HG03066 (cell line): ENCODE data around the gene SYNDIG1.
"Not testable (repeated sequence)": the region's sequence is repeated elsewhere in the genome, so short reads cannot be mapped to it uniquely, and the experiment has no call there.

Source experiments
- ATAC-seq: cut with Tn5 transposase; IDR thresholded peaks from one replicate; pipeline ENCODE4 v1.9.1; 2021; ENCODE audit warnings: low read depth; ENCODE audit not compliant: unreplicated experiment

The SYNDIG1 gene

DNA sequence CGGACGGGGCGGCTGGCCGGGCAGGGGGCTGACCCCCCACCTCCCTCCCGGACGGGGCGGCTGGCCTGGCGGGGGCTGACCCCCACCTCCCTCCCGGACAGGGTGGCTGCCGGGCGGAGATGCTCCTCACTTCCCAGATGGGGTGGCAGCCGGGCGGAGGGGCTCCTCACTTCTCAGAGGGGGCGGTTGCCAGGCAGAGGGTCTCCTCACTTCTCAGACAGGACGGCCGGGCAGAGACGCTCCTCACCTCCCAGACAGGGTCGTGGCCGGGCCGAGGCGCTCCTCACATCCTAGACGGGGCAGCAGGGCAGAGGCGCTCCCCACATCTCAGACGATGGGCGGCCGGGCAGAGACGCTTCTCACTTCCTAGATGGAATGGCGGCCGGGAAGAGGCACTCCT is 156.7 kb downstream of the SYNDIG1 start:
- not testable (repeated sequence) for ATAC-seq

DNA sequence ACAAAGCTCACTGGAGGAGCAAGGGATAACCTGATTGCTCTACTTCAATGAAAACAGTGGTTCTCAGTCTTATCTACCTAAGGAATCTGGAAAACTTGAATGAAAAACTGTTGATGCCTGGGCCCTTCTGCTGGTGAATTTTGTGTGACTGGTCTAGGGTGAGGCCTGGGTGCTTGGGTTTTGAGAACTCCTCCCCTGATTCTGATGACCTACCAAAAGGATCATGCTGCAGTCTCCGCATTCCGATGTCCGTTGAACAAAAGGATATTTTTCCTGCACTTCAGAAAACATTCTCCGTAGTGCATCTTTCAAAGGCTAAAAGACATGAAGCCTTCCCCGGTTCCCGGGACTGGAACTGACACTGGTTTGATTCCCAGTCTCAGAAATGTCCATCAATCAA is 157.9 kb downstream of the SYNDIG1 start:
- no peak for ATAC-seq

DNA sequence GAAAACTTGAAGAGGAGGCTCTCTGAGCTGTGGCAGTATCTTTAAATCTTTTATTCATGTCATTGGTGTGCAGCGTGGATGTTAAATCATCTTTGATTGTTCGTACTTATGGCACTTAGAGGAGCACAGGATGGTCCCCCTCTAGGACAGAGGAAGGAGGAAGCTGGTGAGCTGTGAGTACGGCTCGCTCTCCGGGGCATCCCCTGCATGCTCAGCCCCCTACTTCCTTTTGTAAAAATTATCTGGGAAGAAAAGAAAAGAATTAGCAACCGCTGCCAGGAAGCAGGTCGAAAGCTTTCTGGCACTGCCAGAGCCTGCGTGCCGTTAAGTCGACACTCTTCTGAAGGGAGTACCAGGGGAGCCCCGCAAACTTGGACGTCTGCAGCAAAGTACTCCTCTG is 158.5 kb downstream of the SYNDIG1 start:
- ATAC-seq: no peak

DNA sequence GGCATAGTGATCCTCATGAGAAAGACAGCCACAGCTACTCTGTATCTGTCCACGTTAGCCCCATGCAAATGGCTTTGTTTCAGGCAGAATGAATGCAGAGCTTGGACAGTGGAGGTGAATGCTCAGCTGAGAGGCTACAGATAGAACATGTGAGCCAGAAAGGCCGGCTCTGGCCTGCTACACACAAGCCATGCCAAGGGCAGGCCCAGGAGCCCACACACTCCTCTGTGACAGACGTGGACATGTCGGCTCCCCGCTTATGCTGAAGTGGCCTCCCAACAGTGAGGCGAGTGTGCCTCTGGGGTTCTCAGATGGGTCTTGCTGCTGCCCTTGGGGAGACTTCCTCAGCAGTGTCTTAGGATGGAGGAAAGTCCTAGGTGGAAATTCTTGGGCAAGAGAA is 159.6 kb downstream of the SYNDIG1 start:
- no peak for ATAC-seq

DNA sequence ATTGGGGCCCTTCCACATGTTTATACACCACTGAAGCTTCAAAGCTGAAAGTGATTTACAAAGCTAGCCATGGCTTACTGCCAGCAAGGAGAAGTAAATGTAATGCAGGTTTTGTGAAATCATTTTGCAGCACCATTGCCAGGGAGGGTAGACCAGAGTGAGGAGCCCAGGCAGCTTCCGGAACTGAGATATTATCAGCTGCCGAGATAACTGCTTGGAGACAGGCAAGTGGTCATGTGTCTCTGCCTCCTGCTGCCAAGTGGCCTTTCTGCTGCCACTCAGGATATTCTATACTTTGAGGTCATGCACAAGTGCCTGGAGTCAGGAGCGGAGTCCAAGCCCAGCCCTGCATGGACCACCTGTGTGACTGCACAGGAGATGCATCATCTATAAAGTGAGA is 160.2 kb downstream of the SYNDIG1 start:
- no peak for ATAC-seq

DNA sequence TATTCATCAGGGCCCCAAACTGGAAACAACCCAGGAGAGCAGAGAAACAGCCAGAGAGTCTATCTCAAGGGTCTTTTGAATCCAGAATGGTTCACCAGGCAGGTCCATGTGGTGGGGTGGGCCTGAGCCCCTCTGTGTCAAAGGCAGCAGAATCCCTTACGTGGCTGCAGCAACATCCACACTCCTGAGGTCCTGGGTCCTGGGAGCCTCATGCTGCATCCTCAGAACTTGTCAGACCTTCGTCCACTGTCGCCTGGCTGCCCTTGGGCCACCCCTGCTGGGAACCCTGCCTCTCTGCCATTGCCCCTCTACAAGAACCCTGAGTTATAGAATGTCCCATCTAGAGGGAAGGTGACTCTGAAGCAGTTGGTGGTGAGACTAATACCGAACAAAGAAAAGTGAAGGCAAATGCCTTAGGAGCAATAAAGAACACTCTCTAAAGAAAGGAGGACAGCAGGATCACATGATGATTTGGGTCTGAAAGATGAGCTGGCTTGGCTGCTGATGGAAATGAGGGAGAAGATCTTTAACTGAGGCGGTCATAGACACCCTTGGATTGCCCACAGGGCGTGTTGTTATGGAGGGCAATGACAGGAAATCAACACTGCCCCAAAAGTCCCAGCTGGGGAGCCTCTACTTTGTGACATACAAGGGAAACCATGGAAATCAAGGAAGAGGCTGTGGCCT is 161.2 kb downstream of the SYNDIG1 start:
- ATAC-seq: no peak

DNA sequence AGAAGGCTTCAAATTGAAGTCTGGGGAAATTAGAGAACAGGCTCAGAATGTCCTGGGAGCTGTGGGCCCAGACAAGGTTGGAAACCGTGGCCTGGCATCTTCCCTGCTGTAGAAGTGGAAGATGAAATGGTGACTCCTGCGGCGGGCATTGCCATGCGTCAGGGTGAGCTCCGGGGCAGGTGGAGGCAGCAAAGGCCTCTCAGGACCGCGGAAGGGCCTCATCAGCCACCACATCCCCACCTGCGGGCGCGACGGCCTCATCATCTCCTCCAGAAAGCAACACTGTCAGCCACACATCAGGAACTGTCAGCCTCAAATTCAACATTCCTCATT is 161.7 kb downstream of the SYNDIG1 start:
- ATAC-seq: no peak

DNA sequence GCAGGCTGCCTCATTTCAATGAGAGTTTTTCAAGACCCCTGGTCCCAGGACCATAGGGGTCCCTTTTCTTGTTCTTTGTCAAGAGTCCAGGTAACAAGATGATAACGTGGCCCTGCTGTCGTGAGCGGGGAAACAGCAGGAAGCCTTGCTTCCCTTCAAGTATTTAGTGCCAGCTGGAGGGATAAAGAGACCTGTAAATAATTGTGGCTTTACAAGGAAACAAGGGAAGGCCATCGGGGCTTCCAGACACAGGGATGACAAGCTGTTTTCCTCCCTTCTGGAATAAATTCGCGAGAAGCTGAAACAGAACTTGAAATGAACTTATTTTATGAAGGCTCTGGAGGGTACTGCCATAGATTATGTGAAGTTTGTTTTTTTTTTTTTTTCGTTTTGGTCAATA is 163.2 kb downstream of the SYNDIG1 start:
- no peak for ATAC-seq

DNA sequence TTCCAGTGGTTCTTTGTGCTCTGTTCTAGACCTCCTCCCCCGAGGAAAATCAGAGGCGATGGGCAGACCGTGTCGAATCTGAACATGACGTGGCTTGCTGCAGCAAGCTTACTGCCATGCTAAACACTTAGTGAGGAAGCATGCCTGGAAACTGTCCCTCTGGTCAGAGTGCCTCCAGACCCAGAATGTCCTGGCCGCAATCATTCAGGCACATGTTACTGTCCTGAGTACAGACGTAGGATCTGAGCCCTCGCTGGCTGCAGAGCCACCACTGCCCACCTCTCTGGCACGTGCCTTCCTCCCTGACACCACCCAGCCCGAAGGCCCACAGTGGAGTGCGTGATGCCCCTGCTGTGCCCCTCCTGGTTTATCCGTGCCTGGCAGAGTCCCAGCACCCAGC is 163.6 kb downstream of the SYNDIG1 start:
- no peak for ATAC-seq

DNA sequence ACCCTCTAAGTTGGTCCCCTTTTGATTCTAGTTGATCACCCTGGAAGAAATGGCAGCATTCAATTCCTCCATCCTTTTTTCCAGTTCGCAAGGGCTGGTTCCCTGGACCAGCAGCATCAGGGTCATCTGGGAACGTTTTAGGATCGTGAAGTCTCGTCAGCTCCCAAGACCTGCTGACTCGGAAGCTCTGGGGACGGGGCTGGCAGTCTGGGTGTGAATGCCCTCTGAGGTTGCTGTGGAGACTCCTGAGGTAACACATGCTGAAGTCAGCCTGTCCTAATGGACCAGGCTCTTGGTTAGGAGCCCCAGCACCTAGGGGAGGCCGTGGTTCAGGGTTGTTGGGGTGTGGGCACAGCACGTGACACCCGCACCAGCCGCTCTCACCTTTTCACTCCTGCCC is 164.1 kb downstream of the SYNDIG1 start:
- ATAC-seq: no peak

DNA sequence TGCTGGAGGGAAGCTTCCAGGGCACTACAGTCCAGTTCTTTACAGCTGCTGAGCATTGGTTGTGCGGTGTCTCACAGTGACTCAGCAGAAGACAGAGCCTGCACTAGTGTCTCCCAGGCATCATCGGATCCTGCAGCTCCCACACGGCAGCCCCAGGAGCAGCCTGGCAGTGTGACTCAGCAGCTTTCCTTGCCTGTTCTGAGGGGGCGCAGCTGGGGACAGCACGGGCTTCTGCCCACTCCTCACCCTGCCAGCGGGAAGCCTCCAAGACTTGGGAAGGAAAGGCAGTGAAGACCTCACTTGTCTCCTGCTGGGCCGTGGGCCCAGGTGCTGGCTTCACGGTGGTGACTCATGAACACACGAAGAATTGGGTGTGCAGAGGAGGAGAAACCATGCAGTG is 165.4 kb downstream of the SYNDIG1 start:
- no peak for ATAC-seq

DNA sequence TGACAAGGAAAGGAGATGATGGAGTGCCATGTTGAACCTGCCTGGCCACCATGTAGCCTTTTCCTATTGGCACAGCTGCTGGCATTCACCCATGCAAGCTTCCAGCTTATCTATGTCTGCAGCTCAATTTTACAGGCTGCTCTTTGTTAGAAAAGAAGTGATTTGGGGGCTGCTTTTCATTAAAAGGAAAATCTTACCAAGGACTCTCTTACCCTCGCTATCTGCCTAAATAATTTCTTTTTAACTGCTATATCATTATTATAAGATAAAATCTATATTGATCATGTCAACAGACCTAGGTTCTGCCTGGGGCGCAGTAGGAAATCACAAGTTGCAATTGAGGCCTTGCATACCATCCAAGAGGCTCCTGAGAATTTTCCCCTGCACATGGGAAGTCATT is 167.2 kb downstream of the SYNDIG1 start:
- no peak for ATAC-seq

DNA sequence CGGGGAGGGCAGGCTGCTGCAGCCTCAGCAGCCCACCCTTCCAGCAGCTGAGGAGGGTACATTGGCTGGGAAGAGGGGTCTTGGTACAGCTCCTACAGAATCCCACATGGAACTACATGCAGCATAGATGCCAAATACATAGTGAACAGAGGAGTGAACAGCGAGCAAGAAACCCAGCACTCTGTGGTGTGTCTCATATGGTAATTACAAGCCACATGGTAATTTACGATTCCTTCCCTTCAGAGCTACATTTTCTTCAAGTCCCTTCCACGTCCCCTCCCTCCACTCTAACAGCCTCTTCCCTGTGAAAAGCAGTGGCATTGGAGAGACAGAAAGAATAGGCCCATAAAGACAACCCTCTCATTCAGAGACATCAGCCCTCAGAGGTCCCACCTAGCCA is 167.7 kb downstream of the SYNDIG1 start:
- ATAC-seq: no peak

DNA sequence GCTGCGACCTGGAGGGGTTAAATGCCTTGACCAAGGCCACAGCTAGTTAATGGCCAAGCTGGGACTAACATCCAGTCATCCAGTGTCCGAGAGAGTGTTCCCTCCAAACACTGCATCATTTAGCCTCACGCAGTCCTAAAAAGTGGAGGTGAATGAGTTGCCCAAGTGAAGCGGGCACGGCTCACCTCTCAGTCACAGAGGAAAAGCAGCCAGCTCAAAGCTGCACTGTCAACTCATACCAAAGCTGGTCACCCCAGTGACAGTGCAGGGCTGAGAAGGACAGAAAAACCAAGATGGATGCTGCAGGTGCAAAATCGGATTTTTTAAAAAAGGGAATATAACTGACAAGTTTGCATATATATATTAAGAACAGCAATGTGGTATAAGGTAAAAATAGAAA is 168.5 kb downstream of the SYNDIG1 start:
- ATAC-seq: no peak

DNA sequence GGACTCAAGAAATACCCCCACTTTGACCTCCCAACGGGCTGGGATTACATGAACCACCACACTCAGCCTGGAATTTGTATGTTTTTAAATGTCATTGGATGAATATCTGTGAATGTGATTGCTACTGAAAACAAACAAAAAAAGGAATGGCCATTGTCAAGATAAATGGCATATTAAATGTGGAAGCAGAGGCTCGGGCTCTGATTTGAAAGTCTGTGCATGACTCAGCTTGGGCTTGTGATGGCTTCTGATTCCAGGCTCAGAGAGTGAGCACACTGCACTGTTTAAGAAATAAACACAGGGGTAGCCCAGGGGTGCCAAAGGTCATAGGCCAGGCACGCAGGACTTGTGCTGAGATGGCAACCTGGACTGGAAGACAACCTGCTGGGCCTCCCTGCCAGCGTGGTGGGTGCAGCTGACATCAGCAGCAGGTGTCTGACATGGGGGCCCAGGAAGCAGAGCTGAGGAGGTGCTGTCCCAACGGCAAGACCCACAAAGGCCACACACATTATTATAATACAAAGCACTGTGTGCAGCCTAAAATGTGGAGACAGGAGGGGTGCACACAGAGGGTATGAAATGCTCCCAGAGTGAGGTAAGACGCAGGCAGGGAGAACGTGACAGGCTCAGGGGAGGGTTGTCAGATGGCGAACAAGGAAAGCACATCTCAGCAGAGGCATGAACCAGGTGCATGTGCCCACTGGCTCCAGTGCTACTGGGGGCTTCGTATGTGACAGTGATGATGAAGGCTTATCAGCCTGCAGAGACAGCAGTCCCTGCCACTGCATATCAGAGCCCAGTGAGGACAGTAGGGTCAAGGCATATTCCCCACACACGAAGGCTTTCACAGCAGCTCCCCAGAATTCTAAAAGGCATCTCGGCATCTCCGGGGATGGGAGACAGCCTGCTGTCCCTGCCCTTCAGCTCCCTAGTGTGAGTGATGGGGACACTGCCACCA is 169.4 kb downstream of the SYNDIG1 start:
- no peak for ATAC-seq

DNA sequence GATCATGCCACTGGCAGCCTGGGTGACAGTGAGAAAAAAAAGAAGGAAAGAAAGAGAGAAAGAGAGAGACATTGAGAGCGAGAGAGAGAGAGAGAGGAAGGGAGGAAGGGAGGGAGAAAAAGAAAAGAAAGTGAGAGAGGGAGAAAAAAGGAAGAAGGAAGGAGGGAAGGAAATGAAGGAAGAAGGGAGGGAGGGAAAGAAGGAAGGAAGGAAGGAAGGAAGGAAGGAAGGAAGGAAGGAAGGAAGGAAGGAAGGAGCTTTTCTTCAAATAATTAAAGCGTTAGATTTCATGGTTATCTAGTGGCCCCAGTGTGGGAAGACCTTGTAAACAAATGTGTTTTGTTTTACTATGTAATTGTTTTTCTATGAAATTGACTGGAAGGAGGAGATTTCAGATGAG is 170.8 kb downstream of the SYNDIG1 start:
- no peak for ATAC-seq

DNA sequence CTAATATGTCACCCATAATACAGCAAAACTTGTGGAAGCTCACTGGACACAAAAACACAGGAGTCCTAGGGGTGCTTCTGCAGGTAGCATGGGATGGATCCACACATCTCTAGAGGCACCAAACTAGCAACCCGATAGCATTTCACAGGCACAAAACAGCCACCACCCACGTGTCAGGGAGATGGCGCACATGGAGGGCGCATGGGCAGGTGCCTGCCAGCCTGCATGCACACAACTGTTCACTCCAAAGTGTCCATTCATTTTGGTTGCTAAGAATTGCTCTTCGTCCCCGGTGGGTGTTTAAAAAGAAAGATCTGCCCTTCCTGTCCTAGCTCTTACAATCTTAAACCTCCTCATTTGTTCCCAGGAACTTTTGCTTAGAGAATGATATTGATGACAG is 171.3 kb downstream of the SYNDIG1 start:
- no peak for ATAC-seq

DNA sequence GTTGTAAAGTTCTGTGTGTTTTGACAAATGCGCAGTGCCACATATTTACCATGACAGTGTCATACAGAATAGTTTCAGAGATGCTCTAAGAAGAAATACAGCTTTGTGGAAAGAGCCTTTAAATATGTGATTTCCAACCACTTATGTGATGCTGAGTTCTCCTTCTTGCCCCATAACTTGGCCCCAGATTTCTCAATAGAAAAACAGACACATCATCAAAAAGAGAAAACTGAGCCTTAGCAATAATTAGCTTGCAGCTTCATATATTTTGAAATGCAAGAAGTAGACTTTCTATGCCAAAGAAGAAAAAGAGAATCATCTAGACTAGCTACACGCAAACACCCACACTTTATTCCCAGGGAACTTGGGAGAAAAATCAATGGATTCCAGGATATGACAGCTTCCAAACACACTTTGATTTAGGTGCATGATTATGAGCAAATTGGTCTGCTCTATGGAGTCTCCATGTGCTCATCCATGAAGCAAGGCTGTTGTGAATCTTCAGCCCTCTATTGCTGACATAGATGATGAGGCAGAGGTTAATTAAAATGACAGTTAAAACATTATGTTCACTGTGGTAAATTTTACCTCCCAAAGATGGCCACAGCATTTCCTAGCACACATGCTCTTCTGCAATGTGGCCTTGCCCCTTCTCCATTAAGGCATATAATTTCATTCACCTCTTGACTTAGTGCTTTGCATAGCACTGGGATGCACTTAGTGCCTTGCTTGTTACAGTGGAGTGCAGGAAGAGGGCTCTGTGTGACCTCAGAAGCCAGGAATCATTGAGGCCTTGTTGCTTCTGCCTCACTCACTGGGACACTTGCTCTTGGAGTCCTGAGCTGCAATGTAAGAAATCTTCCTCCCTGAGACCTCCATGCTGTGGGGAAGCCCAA is 174.6 kb downstream of the SYNDIG1 start:
- ATAC-seq: no peak

DNA sequence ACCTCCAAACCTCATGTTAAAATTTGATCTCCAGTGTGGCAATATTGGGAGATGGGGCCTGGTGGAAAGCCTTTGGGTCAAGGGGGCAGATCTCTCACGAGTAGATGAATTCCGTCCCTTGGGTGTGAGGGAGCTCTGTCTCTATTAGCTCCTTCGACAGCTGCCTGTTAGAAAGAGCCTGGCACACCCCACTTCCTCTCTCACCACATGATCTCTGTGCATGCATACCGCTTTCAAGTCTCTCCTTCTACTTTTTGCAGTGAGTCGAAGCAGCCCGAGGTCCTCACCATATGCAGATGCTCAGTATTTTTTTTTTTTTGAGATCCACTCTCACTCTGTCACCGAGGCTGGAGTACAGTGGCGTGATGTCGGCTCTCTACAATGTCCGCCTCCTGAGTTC is 176.9 kb downstream of the SYNDIG1 start:
- no peak for ATAC-seq

DNA sequence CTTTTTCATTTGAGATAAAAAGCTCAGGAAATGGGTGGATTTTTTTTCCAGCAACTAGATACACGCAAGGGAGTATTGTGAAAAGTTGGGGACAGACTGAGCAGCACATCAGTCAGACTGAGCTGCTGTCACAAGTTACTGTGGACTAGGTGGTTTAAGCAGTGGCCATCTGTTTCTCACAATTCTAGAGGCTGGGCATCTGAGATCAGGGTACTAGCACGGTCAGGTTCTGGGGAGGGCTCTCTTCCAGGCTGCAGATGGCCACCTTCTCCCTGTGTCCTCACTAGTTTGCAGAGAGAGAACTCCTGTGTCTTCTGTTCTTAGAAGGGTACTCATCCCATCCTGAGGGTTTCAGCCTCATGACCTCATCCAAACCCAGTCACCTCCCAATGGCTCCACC is 178.3 kb downstream of the SYNDIG1 start:
- no peak for ATAC-seq

DNA sequence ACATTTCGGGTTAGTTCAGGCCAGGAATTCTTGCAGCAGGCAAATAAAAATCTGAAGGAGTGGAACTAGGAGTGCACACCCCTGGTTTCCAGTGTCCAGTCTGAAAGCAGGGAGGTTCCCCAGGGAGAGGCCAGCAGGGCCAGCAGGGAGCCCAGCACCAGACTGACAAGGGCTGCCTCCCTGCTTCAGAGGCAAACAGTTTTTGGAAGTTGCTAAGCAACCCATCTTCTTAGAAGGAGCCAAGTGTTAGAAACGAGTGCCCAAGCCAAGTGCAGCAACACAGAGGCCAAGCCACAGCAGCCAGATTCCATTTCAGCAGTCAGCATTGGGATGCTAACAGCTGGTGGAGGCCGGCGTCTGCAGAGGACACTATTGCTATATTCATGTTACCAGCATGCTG is 179.1 kb downstream of the SYNDIG1 start:
- ATAC-seq: no peak
